GM18526 (cell line): ENCODE data around the gene NFKBIA.

ENCODE experiments used
- POLR2A ChIP-seq: IDR thresholded peaks from 3 replicates; pipeline ENCODE4 v1.6.1; 2011; ENCODE audit not compliant: insufficient read length; ENCODE audit errors: extremely low read depth

Gene NFKBIA

GRCh38 chr14:35412272-35413056 lies 7.9 kb upstream of the NFKBIA start:
- no peak for TF ChIP-seq POLR2A

GRCh38 chr14:35410858-35411257 lies 6.3 kb upstream of the NFKBIA start:
- TF ChIP-seq POLR2A: no peak

GRCh38 chr14:35409595-35409994 lies 5.0 kb upstream of the NFKBIA start:
- no peak for TF ChIP-seq POLR2A

- TF ChIP-seq POLR2A: no peak
Observed at GRCh38 chr14:35408026-35408425, 3.5 kb upstream of the NFKBIA start.

GRCh38 chr14:35407306-35407630 lies 2.7 kb upstream of the NFKBIA start:
- no peak for TF ChIP-seq POLR2A

GRCh38 chr14:35406506-35407305 lies 2.2 kb upstream of the NFKBIA start:
- TF ChIP-seq POLR2A: no peak

GRCh38 chr14:35406090-35406489 lies 1.5 kb upstream of the NFKBIA start:
- no peak for TF ChIP-seq POLR2A

- TF ChIP-seq POLR2A: no peak
Observed at GRCh38 chr14:35405304-35405996, 901 bp upstream of the NFKBIA start.

- peak; percentile 66 for TF ChIP-seq POLR2A
Observed at GRCh38 chr14:35403603-35404448, 723 bp downstream of the NFKBIA start.

- TF ChIP-seq POLR2A: no peak
Observed at GRCh38 chr14:35403114-35403602, 1.4 kb downstream of the NFKBIA start.

GRCh38 chr14:35402323-35403113 lies 2.0 kb downstream of the NFKBIA start:
- peak; percentile 34 for TF ChIP-seq POLR2A

GRCh38 chr14:35401422-35402265 lies 2.9 kb downstream of the NFKBIA start:
- TF ChIP-seq POLR2A: no peak

- TF ChIP-seq POLR2A: peak; percentile 60
Observed at GRCh38 chr14:35400648-35401421, 3.7 kb downstream of the NFKBIA start.
